Measurements from ENCODE around the gene SPHKAP. TPM values are rescaled to one million over a fixed set of nuclear protein-coding genes. Genes with fewer than 3 reads are reported as not detected.

Gene SPHKAP
- total and polyA plus RNA-seq, 2 of the 13 experiments (the other 11 are each of a cell fraction or from before 2014, with no cell fraction given) = not detected

- TF ChIP-seq, protein P1, sequence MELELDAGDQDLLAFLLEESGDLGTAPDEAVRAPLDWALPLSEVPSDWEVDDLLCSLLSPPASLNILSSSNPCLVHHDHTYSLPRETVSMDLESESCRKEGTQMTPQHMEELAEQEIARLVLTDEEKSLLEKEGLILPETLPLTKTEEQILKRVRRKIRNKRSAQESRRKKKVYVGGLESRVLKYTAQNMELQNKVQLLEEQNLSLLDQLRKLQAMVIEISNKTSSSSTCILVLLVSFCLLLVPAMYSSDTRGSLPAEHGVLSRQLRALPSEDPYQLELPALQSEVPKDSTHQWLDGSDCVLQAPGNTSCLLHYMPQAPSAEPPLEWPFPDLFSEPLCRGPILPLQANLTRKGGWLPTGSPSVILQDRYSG (CRISPR knock-in tag; IDR thresholded peaks at IDR 0.05) = no peak
- no peak for TF ChIP-seq ZFP82 (CRISPR knock-in tag; IDR thresholded peaks at IDR 0.05; ENCODE audit: borderline replicate concordance)
- no peak for TF ChIP-seq BORCS8-MEF2B (CRISPR knock-in tag; IDR thresholded peaks at IDR 0.05)
Measured at GRCh38 chr2:228102949-228103348, 78.5 kb downstream of the SPHKAP start (continued).

- Histone ChIP-seq H2AFZ (ENCODE audit: low read length) (no peak overlapping the region), H3K9me3 (ENCODE audit: low read length) (peaks cover 21% of the 10 kb centered on the region), H3K27ac (ENCODE audit: extremely low read length, insufficient read depth, low read length) (no peak overlapping the region), H3K4me3 (replicated peaks in 1 of 3; ENCODE audit: insufficient read depth in 1 of 3, low read depth in 2 of 3, low read length in 3 of 3) (no peak overlapping the region), H3K4me2 (ENCODE audit: low read depth, low read length) (no peak overlapping the region), H3K4me1 (ENCODE audit: insufficient read depth, low read length) (no peaks in the 10 kb centered on the region), H3K36me3 (replicated peaks in 1 of 2; ENCODE audit: control insufficient read depth in 1 of 2, insufficient read depth in 2 of 2, low read length in 2 of 2) (no peaks in the 10 kb centered on the region), H4K20me1 (ENCODE audit: insufficient read depth, low read length) (no peaks in the 10 kb centered on the region), H3K79me2 (ENCODE audit: insufficient read depth, low read length) (no peaks in the 10 kb centered on the region), H3K27me3 (ENCODE audit: control insufficient read depth in 1 of 2, insufficient read depth in 2 of 2, low read length in 2 of 2) (no peaks in the 10 kb centered on the region), H3K9ac (ENCODE audit: insufficient read depth, low read depth, low read length) (no peak overlapping the region)
- no peak for FAIRE-seq
- WGBS (ENCODE audit: low lambda C conversion rate) = 57% methylated on average over 6 of the region's 6 CpGs
- no peak for DNase-seq (ENCODE audit: low spot score)
- POLR2A ChIA-PET = no interaction called here
- no peak for ATAC-seq
- intact Hi-C loops (cut with micrococcal nuclease; ENCODE audit: unreplicated experiment) = no loop called here
- CTCF ChIA-PET (ENCODE audit: low intra/inter-chr PET ratio, low total read pairs) = no interaction called here
- in situ Hi-C loops (cut with HindIII; ENCODE audit: extremely low pct_ligation_motif_present, low pct_unique_long_range_greater_than_20kb) = no loop called here
- no TSS peak for BruUV-seq (replicated peaks)
- no peak for TF ChIP-seq ZNF710 (CRISPR knock-in tag; IDR thresholded peaks at IDR 0.05; ENCODE audit: borderline replicate concordance)
- TF ChIP-seq SIN3A (IDR thresholded peaks at IDR 0.05; ENCODE audit: borderline replicate concordance, low read depth, low read length) = no peak
- TF ChIP-seq ELK4 (CRISPR knock-in tag; IDR thresholded peaks at IDR 0.05; ENCODE audit: borderline replicate concordance) = no peak
- no peak for TF ChIP-seq MED1 (CRISPR knock-in tag; IDR thresholded peaks at IDR 0.05)
- TF ChIP-seq TBL1XR1 (IDR thresholded peaks at IDR 0.05; ENCODE audit: borderline replicate concordance, low read length, partially characterized antibody) = no peak
- TF ChIP-seq ZBTB8A (CRISPR knock-in tag; IDR thresholded peaks at IDR 0.05; ENCODE audit: borderline replicate concordance, low read depth) = no peak
- no peak for TF ChIP-seq ZNF337 (CRISPR knock-in tag; IDR thresholded peaks at IDR 0.05; ENCODE audit: borderline replicate concordance, low read depth)
- no peak for TF ChIP-seq NR3C1 (CRISPR knock-in tag; IDR thresholded peaks at IDR 0.05)
- no peak for TF ChIP-seq FOSL2 (CRISPR knock-in tag; IDR thresholded peaks at IDR 0.05)
- TF ChIP-seq CHCHD3 (CRISPR knock-in tag; IDR thresholded peaks at IDR 0.05) = no peak
Measured at GRCh38 chr2:228094377-228094921, 87.0 kb downstream of the SPHKAP start.
